ACC112 (cell line): ENCODE measurements around the gene VIP.
"Not testable (repeated sequence)": the region's sequence is repeated elsewhere in the genome, so short reads cannot be mapped to it uniquely, and the experiment has no call there.

Source experiments
- H2AFZ ChIP-seq: fragments of 200-600 bp; sonication (generic); one replicate; pipeline ENCODE4 v1.6.0; 2017; ENCODE audit warnings: antibody characterized with exemption, low read length; ENCODE audit not compliant: unreplicated experiment
- H3K27ac ChIP-seq: fragments of 200-600 bp; sonication (generic); 2 replicates; pipeline ENCODE4 v1.5.1; 2014; ENCODE audit warnings: low read depth, mild to moderate bottlenecking, antibody characterized with exemption, low read length, moderate library complexity
- H3K27me3 ChIP-seq: fragments of 200-600 bp; sonication (generic); 2 replicates; pipeline ENCODE4 v1.6.1; 2014; ENCODE audit warnings: mild to moderate bottlenecking, antibody characterized with exemption, low read length, moderate library complexity, mixed read lengths; ENCODE audit not compliant: insufficient read depth
- H3K36me3 ChIP-seq: fragments of 200-600 bp; sonication (generic); 2 replicates; pipeline ENCODE4 v1.6.1; 2016; ENCODE audit warnings: mild to moderate bottlenecking, antibody characterized with exemption, low read length, moderate library complexity, mixed read lengths; ENCODE audit not compliant: insufficient read depth
- H3K4me1 ChIP-seq: fragments of 200-600 bp; sonication (generic); one replicate; pipeline ENCODE4 v1.6.1; 2016; ENCODE audit warnings: low read length, mixed read lengths; ENCODE audit not compliant: insufficient read depth, unreplicated experiment, control insufficient read depth
- H3K4me3 ChIP-seq: fragments of 200-600 bp; sonication (generic); 2 replicates; pipeline ENCODE4 v1.5.1; 2014; ENCODE audit warnings: mild to moderate bottlenecking, low read depth, low read length
- H3K79me2 ChIP-seq: fragments of 200-600 bp; sonication (generic); one replicate; pipeline ENCODE4 v1.6.0; 2016; ENCODE audit warnings: low read length; ENCODE audit not compliant: control insufficient read depth, unreplicated experiment, insufficient read depth

VIP gene

DNA sequence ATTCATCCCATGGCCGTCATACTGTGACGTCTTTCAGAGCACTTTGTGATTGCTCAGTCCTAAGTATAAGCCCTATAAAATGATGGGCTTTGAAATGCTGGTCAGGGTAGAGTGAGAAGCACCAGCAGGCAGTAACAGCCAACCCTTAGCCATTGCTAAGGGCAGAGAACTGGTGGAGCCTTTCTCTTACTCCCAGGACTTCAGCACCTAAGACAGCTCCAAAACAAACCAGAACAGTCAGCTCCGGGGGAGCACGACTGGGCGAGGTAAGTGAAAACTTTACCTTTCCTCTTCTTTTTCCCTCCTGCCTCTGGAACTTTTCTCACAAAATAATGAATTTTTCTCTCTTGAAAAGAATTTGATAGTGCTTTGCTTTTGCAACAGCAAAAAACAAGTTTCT is at the start of gene VIP:
Gene VIP (plus strand): TSS at position 104 of the 400 bp plus-strand sequence. CDS start 1,381 bp downstream, outside the sequence.
- Histone ChIP-seq H3K79me2 (no peaks in the 10 kb centered on the region), H3K36me3 (no peaks in the 10 kb centered on the region), H3K27me3 (peaks cover 21% of the 10 kb centered on the region), H2AFZ (no peak within 1 kb of the TSS), H3K27ac (no peak within 1 kb of the TSS), H3K4me3 (no peak within 1 kb of the TSS), H3K4me1 (peaks cover 9% of the 10 kb centered on the region)

DNA sequence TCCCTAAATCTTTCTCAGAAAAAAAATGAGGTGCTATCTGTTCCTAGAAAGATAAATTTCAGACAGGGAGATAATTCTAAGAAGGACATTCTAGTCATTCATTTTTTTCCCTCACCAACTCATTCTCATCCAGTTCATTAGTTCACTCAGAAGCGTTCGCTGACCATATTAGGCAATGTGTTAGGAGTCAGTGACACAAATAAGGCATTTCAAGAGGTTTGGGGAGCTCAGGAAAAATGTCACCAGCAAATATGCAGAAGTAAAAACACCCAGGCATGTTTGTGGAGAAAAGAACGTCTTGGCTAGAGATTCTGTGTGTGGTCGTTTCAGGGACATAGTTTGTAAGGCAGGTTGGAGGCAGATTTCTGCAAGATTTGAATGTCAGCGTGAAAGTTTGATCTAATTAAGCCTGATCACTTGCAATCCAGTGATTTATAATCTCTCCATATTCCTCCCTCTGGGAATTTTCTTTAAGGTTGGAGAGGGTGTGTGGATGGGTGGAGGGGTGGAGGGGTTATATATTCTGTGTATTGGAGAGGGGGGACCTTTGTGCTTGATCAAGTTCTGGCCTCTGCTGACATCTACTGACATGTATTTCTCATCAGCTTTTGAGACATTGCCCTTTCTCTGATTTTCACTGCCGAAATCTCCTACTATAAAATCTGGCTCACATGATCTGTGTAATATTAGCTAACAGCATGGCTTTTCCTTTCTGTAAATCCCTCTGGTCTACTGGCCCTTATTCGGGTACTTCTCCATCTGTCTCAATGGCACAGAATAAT is 49.3 kb upstream of the VIP start:
- Histone ChIP-seq H3K27ac (no peak overlapping the region), H3K4me3 (peak overlapping the region; percentile 28; the same call in 1 of the 2 replicates), H3K27me3 (no peaks in the 10 kb centered on the region), H3K4me1 (peaks cover 37% of the 10 kb centered on the region), H3K79me2 (no peaks in the 10 kb centered on the region), H2AFZ (peak overlapping the region; percentile 59), H3K36me3 (no peaks in the 10 kb centered on the region)

DNA sequence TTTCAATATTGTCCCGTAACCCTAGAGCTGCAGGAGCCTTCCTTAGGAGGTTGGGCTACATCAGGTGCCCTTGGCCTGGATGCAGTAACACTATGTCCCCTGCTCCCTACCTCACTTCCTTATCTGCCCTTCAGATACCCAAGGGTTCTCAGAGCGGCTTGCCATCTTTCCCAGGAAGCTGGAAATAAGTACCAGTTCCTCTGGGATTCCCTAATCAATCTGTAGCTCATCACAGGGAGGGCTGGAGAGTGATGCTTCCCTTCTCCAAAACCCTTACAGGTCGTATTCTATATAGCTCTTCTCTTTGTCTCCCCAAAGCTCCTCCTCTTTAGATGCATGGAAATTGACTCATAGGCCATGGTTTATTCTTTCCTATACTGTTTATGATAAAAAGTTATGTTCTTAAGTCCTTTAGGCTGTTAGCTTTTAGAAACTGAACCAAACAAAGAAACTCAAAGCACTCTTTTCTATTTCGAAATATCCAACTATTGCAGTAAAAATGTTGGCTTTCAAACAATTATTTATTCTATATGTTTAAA is 48.7 kb upstream of the VIP start:
- no peak overlapping the region for H3K4me3 ChIP-seq
- H3K27ac ChIP-seq = no peak overlapping the region
- no peaks in the 10 kb centered on the region for H3K36me3 ChIP-seq
- no peaks in the 10 kb centered on the region for H3K79me2 ChIP-seq
- no peaks in the 10 kb centered on the region for H3K27me3 ChIP-seq
- peaks cover 37% of the 10 kb centered on the region for H3K4me1 ChIP-seq
- H2AFZ ChIP-seq = peak overlapping the region; percentile 59

DNA sequence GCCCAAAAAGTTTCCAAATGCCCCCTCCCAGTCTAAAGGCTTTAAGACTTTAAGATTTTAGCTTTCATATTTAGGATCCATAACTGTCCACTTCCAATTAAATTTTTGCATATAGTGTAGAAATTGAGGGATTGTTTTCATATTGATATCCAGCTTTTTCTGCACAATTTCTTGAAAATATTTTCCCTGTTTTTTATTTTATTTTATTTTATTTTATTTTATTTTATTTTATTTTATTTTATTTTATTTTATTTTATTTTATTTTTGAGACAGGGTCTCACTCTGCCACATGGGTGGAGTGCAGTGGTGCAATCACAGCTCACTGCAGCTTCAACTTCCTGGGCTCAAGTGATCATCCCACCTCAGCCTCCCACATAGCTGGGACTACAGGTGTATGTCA is 46.8 kb upstream of the VIP start:
- H3K79me2 ChIP-seq, H3K27me3 ChIP-seq, H3K36me3 ChIP-seq, H2AFZ ChIP-seq, H3K27ac ChIP-seq, H3K4me3 ChIP-seq: not testable (repeated sequence)
- H3K4me1 ChIP-seq = peaks cover 26% of the 10 kb centered on the region

DNA sequence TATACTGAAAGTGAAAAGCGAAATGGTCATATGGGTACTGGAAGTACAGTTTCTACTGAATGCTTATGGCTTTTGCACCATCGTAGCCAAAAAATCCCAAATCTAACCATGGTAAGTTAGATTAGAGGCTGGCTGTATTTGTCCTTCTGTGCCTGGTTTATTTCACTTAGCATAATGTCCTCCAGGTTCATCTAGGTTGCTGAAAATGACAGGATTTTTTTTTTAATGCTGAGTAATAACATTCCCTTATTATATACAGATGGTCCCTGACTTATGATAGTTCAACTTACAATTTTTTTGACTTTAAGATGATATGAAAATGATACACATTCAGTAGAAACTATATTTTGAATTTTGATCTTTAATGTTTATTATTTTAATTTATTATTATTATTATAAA is 45.3 kb upstream of the VIP start:
- Histone ChIP-seq H3K36me3 (no peaks in the 10 kb centered on the region), H3K79me2 (no peaks in the 10 kb centered on the region), H3K27me3 (no peaks in the 10 kb centered on the region), H3K27ac (no peak overlapping the region), H3K4me1 (peaks cover 24% of the 10 kb centered on the region), H3K4me3 (peak overlapping the region; percentile 58), H2AFZ (peak overlapping the region; percentile 41)

DNA sequence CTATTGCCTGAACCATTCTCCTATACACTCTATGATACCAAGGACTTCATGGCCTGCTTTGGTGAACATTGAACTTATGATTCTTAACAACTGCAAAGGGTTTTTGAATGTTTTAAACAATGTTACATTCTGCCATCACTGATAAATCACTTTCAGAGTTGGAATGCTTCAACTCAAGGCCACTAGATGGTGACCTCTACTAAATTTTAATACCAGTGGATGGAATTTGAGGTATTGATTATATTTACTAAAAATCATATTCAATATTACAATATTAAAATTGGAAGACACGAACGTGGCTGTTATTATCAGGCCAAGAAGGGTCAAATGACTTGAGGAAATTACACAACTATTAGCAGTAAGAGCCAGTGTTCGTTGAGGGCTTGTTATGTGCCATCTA is 34.3 kb upstream of the VIP start:
- no peaks in the 10 kb centered on the region for H3K79me2 ChIP-seq
- H3K27me3 ChIP-seq = no peaks in the 10 kb centered on the region
- H3K4me1 ChIP-seq = peaks cover 8% of the 10 kb centered on the region
- H3K27ac ChIP-seq = no peak overlapping the region
- no peak overlapping the region for H2AFZ ChIP-seq
- no peak overlapping the region for H3K4me3 ChIP-seq
- 0 out of 2 replicates have a peak, but pooled peaks cover 3% of the 10 kb centered on the region for H3K36me3 ChIP-seq

DNA sequence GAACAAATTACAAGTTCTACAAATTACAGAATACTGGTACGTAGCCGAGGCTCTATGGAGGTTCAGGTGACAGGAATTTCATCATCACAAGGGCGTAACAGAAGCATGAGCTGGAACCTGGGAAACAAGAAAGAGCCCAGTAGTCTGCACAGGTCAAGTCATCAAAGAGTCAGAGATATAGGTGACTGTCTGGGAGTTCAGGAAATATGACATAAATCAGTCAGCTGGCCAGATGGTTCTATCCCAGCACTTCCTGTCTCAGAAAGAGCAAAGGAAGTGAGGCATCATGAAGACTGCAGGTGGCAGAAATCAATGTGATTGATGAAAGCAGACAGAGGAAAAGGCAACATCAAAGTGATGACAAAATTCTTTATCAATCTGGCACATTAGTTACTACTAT is 29.6 kb upstream of the VIP start:
- Histone ChIP-seq H3K36me3 (no peaks in the 10 kb centered on the region), H3K27ac (no peak overlapping the region), H3K4me3 (no peak overlapping the region), H3K27me3 (no peaks in the 10 kb centered on the region), H3K79me2 (no peaks in the 10 kb centered on the region), H3K4me1 (peaks cover 20% of the 10 kb centered on the region), H2AFZ (no peak overlapping the region)

DNA sequence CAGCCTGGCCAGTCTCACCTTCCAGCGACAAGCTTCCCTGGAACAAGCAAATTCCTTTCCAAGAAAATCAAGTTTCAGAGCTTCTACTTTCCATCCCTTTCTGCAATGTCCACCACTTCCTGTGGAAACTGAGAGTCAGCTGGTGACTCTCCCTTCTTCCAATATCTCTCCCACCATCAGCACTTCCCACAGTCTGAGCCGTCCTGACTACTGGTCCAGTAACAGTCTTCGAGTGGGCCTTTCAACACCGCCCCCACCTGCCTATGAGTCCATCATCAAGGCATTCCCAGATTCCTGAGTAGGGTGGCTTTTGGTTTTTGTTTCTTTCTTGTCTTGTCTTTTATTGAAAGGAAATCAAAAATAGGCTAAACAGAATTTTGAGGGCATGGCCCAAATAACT is 28.6 kb upstream of the VIP start:
- Histone ChIP-seq H3K79me2 (no peaks in the 10 kb centered on the region), H3K4me3 (no peak overlapping the region), H3K4me1 (peaks cover 20% of the 10 kb centered on the region), H3K27ac (no peak overlapping the region), H3K27me3 (no peaks in the 10 kb centered on the region), H3K36me3 (no peaks in the 10 kb centered on the region), H2AFZ (no peak overlapping the region)

DNA sequence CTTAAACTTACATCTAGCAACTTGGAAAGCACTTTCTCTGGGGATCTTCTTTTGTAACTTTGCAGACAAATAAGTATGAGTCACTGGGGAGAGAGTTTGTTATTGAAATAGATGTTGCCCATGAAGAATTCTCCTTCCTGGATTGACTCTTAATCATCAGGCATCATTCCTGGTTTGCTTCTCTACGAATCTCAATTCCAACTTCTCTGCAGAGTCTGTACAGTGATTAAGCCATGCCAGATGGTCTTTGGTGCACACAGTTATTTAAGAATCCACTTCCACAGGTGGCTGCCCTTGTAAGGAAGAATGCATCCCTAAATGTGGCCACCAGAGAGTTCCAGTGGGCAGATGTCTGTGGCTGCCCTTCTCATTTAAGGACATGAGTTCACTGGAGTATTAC is 27.2 kb upstream of the VIP start:
- Histone ChIP-seq H3K27ac (peak overlapping the region; percentile 50), H3K79me2 (no peaks in the 10 kb centered on the region), H2AFZ (no peak overlapping the region), H3K4me1 (peaks cover 20% of the 10 kb centered on the region), H3K36me3 (no peaks in the 10 kb centered on the region), H3K4me3 (no peak overlapping the region), H3K27me3 (no peaks in the 10 kb centered on the region)

DNA sequence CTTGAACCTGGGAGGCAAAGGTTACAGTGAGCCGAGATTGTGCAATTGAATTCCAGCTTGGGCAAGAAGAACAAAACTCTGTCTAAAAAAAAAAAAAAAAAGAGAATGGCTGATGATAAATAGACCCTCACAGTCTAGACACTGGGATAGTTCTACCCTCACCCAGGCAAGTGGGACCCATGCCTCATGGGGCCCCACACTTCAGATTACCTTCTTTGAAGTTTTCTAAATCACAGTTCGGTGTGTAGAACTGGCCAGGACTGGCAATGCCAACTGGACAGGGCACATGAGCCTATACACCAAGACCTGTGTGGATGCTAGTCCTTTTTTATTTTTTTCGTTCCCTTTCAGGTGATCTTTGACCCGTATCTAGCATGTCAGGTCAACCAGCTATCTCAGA is 24.3 kb upstream of the VIP start:
- Histone ChIP-seq H2AFZ (no peak overlapping the region), H3K79me2 (no peaks in the 10 kb centered on the region), H3K27me3 (no peaks in the 10 kb centered on the region), H3K4me1 (peaks cover 12% of the 10 kb centered on the region), H3K27ac (no peak overlapping the region), H3K4me3 (no peak overlapping the region), H3K36me3 (no peaks in the 10 kb centered on the region)

DNA sequence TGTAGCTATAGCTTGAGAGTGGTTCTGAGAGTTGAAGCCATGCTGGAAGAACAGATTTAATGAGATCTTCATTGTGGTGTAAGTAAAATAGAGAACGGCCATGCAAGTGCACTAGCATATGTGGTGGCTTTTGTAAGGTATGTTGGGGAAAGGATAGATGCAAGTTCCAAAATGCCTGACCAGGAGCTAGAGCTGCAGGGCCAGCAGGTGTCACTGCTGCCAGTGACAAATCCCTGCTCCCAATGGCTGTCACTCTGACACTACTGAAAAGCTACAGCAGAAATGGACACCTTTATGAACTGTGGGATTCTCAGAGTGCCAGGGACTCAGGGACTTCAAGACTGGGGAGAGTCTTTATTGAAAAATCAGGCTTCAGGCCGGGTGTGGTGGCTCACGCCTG is 23.1 kb upstream of the VIP start:
- Histone ChIP-seq H3K36me3 (no peaks in the 10 kb centered on the region), H2AFZ (no peak overlapping the region), H3K4me3 (no peak overlapping the region), H3K4me1 (peaks cover 12% of the 10 kb centered on the region), H3K79me2 (no peaks in the 10 kb centered on the region), H3K27me3 (no peaks in the 10 kb centered on the region), H3K27ac (no peak overlapping the region)
